Memory B cell (primary cell): ENCODE results near the gene FCHSD2.
A peak's percentile ranks its signal among the peaks of the same experiment; 100 is the strongest.
"Not testable (repeated sequence)": the region's sequence is repeated elsewhere in the genome, so short reads cannot be mapped to it uniquely, and the experiment has no call there.

Experiments used
- ATAC-seq: fragments of 150-1000 bp; cut with Tn5 transposase; 2 replicates; pipeline ENCODE4 v1.10.0; 2021; ENCODE audit warnings: low read depth, mild to moderate bottlenecking, moderate library complexity
- DNase-seq, 2 donors: peaks; one replicate each; pipeline ENCODE4 v3.0.0; 2022; ENCODE audit warnings: low spot score in 2 of 2
- H3K27ac Mint-ChIP-seq: one replicate; pipeline ENCODE4 v1.8.0; 2022; ENCODE audit warnings: mild to moderate bottlenecking, moderate library complexity, mixed read lengths
- H3K27me3 Mint-ChIP-seq: one replicate; pipeline ENCODE4 v1.8.0; 2022; ENCODE audit warnings: mixed read lengths
- H3K36me3 Mint-ChIP-seq: one replicate; pipeline ENCODE4 v1.8.0; 2022; ENCODE audit warnings: mild to moderate bottlenecking, mixed read lengths
- H3K4me1 Mint-ChIP-seq: one replicate; pipeline ENCODE4 v1.8.0; 2022; ENCODE audit warnings: mixed read lengths
- H3K4me3 Mint-ChIP-seq: one replicate; pipeline ENCODE4 v1.8.0; 2022; ENCODE audit warnings: mild to moderate bottlenecking, moderate library complexity, mixed read lengths
- H3K9me3 Mint-ChIP-seq: one replicate; pipeline ENCODE4 v1.8.0; 2022; ENCODE audit warnings: mixed read lengths

The FCHSD2 gene

GRCh38 chr11:72885749-72886609 is 256.1 kb downstream of the FCHSD2 start:
- ATAC-seq (no peak), DNase-seq (no peak)
- no peaks in the 10 kb centered on the region for H3K9me3 Mint-ChIP-seq
- H3K27ac Mint-ChIP-seq = peak overlapping the region; percentile 70
- H3K36me3 Mint-ChIP-seq = peaks cover 50% of the 10 kb centered on the region
- peaks cover 10% of the 10 kb centered on the region for H3K4me1 Mint-ChIP-seq
- no peaks in the 10 kb centered on the region for H3K27me3 Mint-ChIP-seq
- no peak overlapping the region for H3K4me3 Mint-ChIP-seq

- H3K9me3 Mint-ChIP-seq = no peaks in the 10 kb centered on the region
- no peak overlapping the region for H3K4me3 Mint-ChIP-seq
- peaks cover 9% of the 10 kb centered on the region for H3K4me1 Mint-ChIP-seq
- peaks cover 37% of the 10 kb centered on the region for H3K36me3 Mint-ChIP-seq
- no peak for DNase-seq
- H3K27me3 Mint-ChIP-seq = no peaks in the 10 kb centered on the region
- no peak for ATAC-seq
- H3K27ac Mint-ChIP-seq = no peak overlapping the region
These were observed 266.0 kb downstream of the FCHSD2 start for GRCh38 chr11:72876147-72876546.

GRCh38 chr11:72875736-72876135 is 266.4 kb downstream of the FCHSD2 start:
- peaks cover 36% of the 10 kb centered on the region for H3K36me3 Mint-ChIP-seq
- ATAC-seq (no peak), DNase-seq (no peak)
- H3K9me3 Mint-ChIP-seq = no peaks in the 10 kb centered on the region
- no peak overlapping the region for H3K4me3 Mint-ChIP-seq
- peaks cover 5% of the 10 kb centered on the region for H3K4me1 Mint-ChIP-seq
- H3K27ac Mint-ChIP-seq = no peak overlapping the region
- H3K27me3 Mint-ChIP-seq = no peaks in the 10 kb centered on the region

- no peaks in the 10 kb centered on the region for H3K27me3 Mint-ChIP-seq
- peaks cover 40% of the 10 kb centered on the region for H3K36me3 Mint-ChIP-seq
- peak overlapping the region; percentile 60 for H3K27ac Mint-ChIP-seq
- no peak overlapping the region for H3K4me3 Mint-ChIP-seq
- no peaks in the 10 kb centered on the region for H3K9me3 Mint-ChIP-seq
- DNase-seq (no peak), ATAC-seq (no peak)
- peaks cover 8% of the 10 kb centered on the region for H3K4me1 Mint-ChIP-seq
These were observed 270.1 kb downstream of the FCHSD2 start for GRCh38 chr11:72872012-72872411.

GRCh38 chr11:72871119-72871518 is 271.0 kb downstream of the FCHSD2 start:
- H3K4me3 Mint-ChIP-seq = no peak overlapping the region
- DNase-seq = no peak
- peaks cover 45% of the 10 kb centered on the region for H3K36me3 Mint-ChIP-seq
- peak overlapping the region; percentile 24 for H3K27ac Mint-ChIP-seq
- no peaks in the 10 kb centered on the region for H3K27me3 Mint-ChIP-seq
- H3K4me1 Mint-ChIP-seq = peaks cover 8% of the 10 kb centered on the region
- no peaks in the 10 kb centered on the region for H3K9me3 Mint-ChIP-seq
- no peak for ATAC-seq

GRCh38 chr11:72869831-72870230 is 272.3 kb downstream of the FCHSD2 start:
- Mint-ChIP-seq H3K36me3 (peaks cover 45% of the 10 kb centered on the region), H3K27ac (peak overlapping the region; percentile 41), H3K4me3 (no peak overlapping the region), H3K27me3 (no peaks in the 10 kb centered on the region), H3K9me3 (no peaks in the 10 kb centered on the region), H3K4me1 (peaks cover 14% of the 10 kb centered on the region)
- ATAC-seq = no peak
- DNase-seq = no peak

GRCh38 chr11:72867970-72868369 is 274.1 kb downstream of the FCHSD2 start:
- DNase-seq = no peak
- peaks cover 18% of the 10 kb centered on the region for H3K4me1 Mint-ChIP-seq
- ATAC-seq = no peak
- H3K36me3 Mint-ChIP-seq = peaks cover 45% of the 10 kb centered on the region
- no peak overlapping the region for H3K27ac Mint-ChIP-seq
- H3K9me3 Mint-ChIP-seq = no peaks in the 10 kb centered on the region
- no peaks in the 10 kb centered on the region for H3K27me3 Mint-ChIP-seq
- no peak overlapping the region for H3K4me3 Mint-ChIP-seq

GRCh38 chr11:72864702-72865655 is 277.1 kb downstream of the FCHSD2 start:
- no peaks in the 10 kb centered on the region for H3K9me3 Mint-ChIP-seq
- H3K27ac Mint-ChIP-seq = peak overlapping the region; percentile 77
- DNase-seq = no peak

GRCh38 chr11:72863916-72864315 is 278.2 kb downstream of the FCHSD2 start:
- peaks cover 32% of the 10 kb centered on the region for H3K36me3 Mint-ChIP-seq
- peak overlapping the region; percentile 77 for H3K27ac Mint-ChIP-seq
- peaks cover 12% of the 10 kb centered on the region for H3K4me1 Mint-ChIP-seq
- no peaks in the 10 kb centered on the region for H3K27me3 Mint-ChIP-seq
- DNase-seq (no peak), ATAC-seq (no peak)
- no peaks in the 10 kb centered on the region for H3K9me3 Mint-ChIP-seq
- H3K4me3 Mint-ChIP-seq = no peak overlapping the region

More at GRCh38 chr11:72864702-72865655, 277.1 kb downstream of the FCHSD2 start:
- peaks cover 34% of the 10 kb centered on the region for H3K36me3 Mint-ChIP-seq
- H3K4me1 Mint-ChIP-seq = peaks cover 16% of the 10 kb centered on the region
- H3K27me3 Mint-ChIP-seq = no peaks in the 10 kb centered on the region
- no peak for ATAC-seq
- H3K4me3 Mint-ChIP-seq = no peak overlapping the region

- peaks cover 2% of the 10 kb centered on the region for H3K9me3 Mint-ChIP-seq
- ATAC-seq (no peak), DNase-seq (no peak)
- H3K4me3 Mint-ChIP-seq = no peak overlapping the region
- peak overlapping the region; percentile 77 for H3K27ac Mint-ChIP-seq
- peaks cover 12% of the 10 kb centered on the region for H3K4me1 Mint-ChIP-seq
- H3K27me3 Mint-ChIP-seq = no peaks in the 10 kb centered on the region
- peaks cover 35% of the 10 kb centered on the region for H3K36me3 Mint-ChIP-seq
These were observed 279.0 kb downstream of the FCHSD2 start for GRCh38 chr11:72863091-72863490.

GRCh38 chr11:72860592-72860991 is 281.5 kb downstream of the FCHSD2 start:
- peaks cover 26% of the 10 kb centered on the region for H3K36me3 Mint-ChIP-seq
- no peak for ATAC-seq
- H3K4me3 Mint-ChIP-seq = no peak overlapping the region
- no peak for DNase-seq
- H3K27me3 Mint-ChIP-seq = no peaks in the 10 kb centered on the region
- no peak overlapping the region for H3K27ac Mint-ChIP-seq
- H3K9me3 Mint-ChIP-seq = peaks cover 2% of the 10 kb centered on the region
- H3K4me1 Mint-ChIP-seq = peaks cover 11% of the 10 kb centered on the region

- DNase-seq (no peak), ATAC-seq (no peak)
- Mint-ChIP-seq H3K4me1 (peaks cover 8% of the 10 kb centered on the region), H3K36me3 (peaks cover 23% of the 10 kb centered on the region), H3K27ac (peak overlapping the region; percentile 45), H3K27me3 (no peaks in the 10 kb centered on the region), H3K9me3 (peaks cover 2% of the 10 kb centered on the region), H3K4me3 (no peak overlapping the region)
These were observed 282.1 kb downstream of the FCHSD2 start for GRCh38 chr11:72860010-72860409.

GRCh38 chr11:72859126-72859525 is 283.0 kb downstream of the FCHSD2 start:
- Mint-ChIP-seq H3K9me3 (peaks cover 2% of the 10 kb centered on the region), H3K27ac (peak overlapping the region; percentile 81), H3K4me1 (peaks cover 12% of the 10 kb centered on the region), H3K36me3 (peaks cover 23% of the 10 kb centered on the region), H3K27me3 (no peaks in the 10 kb centered on the region), H3K4me3 (no peak overlapping the region)
- ATAC-seq (no peak), DNase-seq (no peak)

- H3K9me3 Mint-ChIP-seq, H3K4me1 Mint-ChIP-seq, H3K27me3 Mint-ChIP-seq, DNase-seq, H3K4me3 Mint-ChIP-seq, ATAC-seq: not testable (repeated sequence)
- peak overlapping the region; percentile 81 for H3K27ac Mint-ChIP-seq
- H3K36me3 Mint-ChIP-seq = peaks cover 21% of the 10 kb centered on the region
These were observed 283.9 kb downstream of the FCHSD2 start for GRCh38 chr11:72858267-72858666.
